ENCODE data around the gene SIRPB2. TPM values are rescaled to one million over a fixed set of nuclear protein-coding genes. Genes with fewer than 3 reads are reported as not detected.

Gene SIRPB2
- polyA plus RNA-seq, 2 of the 4 experiments (the other 2 are of a cell fraction) = not detected

GRCh38 chr20:1503564-1504227 is 12.5 kb upstream of the SIRPB2 start (continued):
- TF ChIP-seq RAD21 (conservative IDR thresholded peaks at IDR 0.05 in 1 of 2, IDR thresholded peaks at IDR 0.05 in 1 of 2) = peak; percentile 98 to 99
- TF ChIP-seq ZC3H11A (IDR thresholded peaks at IDR 0.05) = no peak
- no peak for TF ChIP-seq GATA3 (IDR thresholded peaks at IDR 0.05; ENCODE audit: borderline replicate concordance)
- no peak for TF ChIP-seq CHD4 (IDR thresholded peaks at IDR 0.05; ENCODE audit: borderline replicate concordance)
- no peak for TF ChIP-seq KDM1A (IDR thresholded peaks at IDR 0.05; ENCODE audit: low read depth)
- no peak for TF ChIP-seq PHF8 (IDR thresholded peaks at IDR 0.05; ENCODE audit: borderline replicate concordance, low read depth)
- TF ChIP-seq HOXB5 (CRISPR knock-in tag; IDR thresholded peaks at IDR 0.05) = no peak
- no peak for TF ChIP-seq ZNF302 (CRISPR knock-in tag; IDR thresholded peaks at IDR 0.05)
- no peak for TF ChIP-seq HOXB13 (CRISPR knock-in tag; IDR thresholded peaks at IDR 0.05; ENCODE audit: low read depth)
- TF ChIP-seq SMC3 (IDR thresholded peaks at IDR 0.05) = peak; percentile 97
- no peak for TF ChIP-seq POLR2A (IDR thresholded peaks at IDR 0.05; ENCODE audit: low read length)
- no peak for TF ChIP-seq RARB (CRISPR knock-in tag; IDR thresholded peaks at IDR 0.05)
- TF ChIP-seq HDAC2 (IDR thresholded peaks at IDR 0.05) = no peak
- TF ChIP-seq JUN (IDR thresholded peaks at IDR 0.05) = no peak
- TF ChIP-seq RNF2 (IDR thresholded peaks at IDR 0.05; ENCODE audit: borderline replicate concordance, low read depth) = no peak
- TF ChIP-seq RFX5 (IDR thresholded peaks at IDR 0.05) = no peak
- TF ChIP-seq ELK1 (IDR thresholded peaks at IDR 0.05; ENCODE audit: low read depth, low read length) = no peak
- TF ChIP-seq JUNB (IDR thresholded peaks at IDR 0.05) = no peak
- TF ChIP-seq KDM5A (IDR thresholded peaks at IDR 0.05) = no peak

- no peak overlapping the region for H3K4me2 ChIP-seq
- CTCF ChIA-PET = interaction anchor here (0.7 to 4.8 kb wide), 6 partner anchors 9 to 336 kb away, joined by 3 to 32 read pairs (median 3); partner anchors contain the start of gene NSFL1C
- ATAC-seq = no peak
These were observed 9.3 kb upstream of the SIRPB2 start for GRCh38 chr20:1500496-1500895.

More at GRCh38 chr20:1500496-1500895, 9.3 kb upstream of the SIRPB2 start:
- POLR2A ChIA-PET = no interaction called here
- Histone ChIP-seq H3K27ac (no peak overlapping the region), H3K4me1 (peaks cover 4% of the 10 kb centered on the region; the same call in 1 of the 3 replicates), H3K9me3 (peaks cover 8% of the 10 kb centered on the region; the same call in 1 of the 3 replicates), H3K4me3 (no peak overlapping the region)
- no peak for DNase-seq (ENCODE audit: low read depth in 1 of 2, low spot score in 1 of 2)
- 48% methylated on average over 3 of the region's 3 CpGs for WGBS (ENCODE audit: missing lambda C conversion rate)
- no peak for FAIRE-seq
- no peak for TF ChIP-seq MYC (IDR thresholded peaks at IDR 0.05; ENCODE audit: borderline replicate concordance, low read length)
- TF ChIP-seq HMGXB4 (CRISPR knock-in tag; IDR thresholded peaks at IDR 0.05; ENCODE audit: borderline replicate concordance) = no peak
- TF ChIP-seq USF2 (IDR thresholded peaks at IDR 0.05) = no peak
- TF ChIP-seq ZNF302 (CRISPR knock-in tag; IDR thresholded peaks at IDR 0.05) = no peak
- no peak for TF ChIP-seq HDAC2 (IDR thresholded peaks at IDR 0.05)
- no peak for TF ChIP-seq KDM1A (IDR thresholded peaks at IDR 0.05; ENCODE audit: low read depth)
- TF ChIP-seq POLR2AphosphoS2 (conservative IDR thresholded peaks at IDR 0.05; ENCODE audit: low read length) = no peak
- TF ChIP-seq RARB (CRISPR knock-in tag; IDR thresholded peaks at IDR 0.05) = no peak
- no peak for TF ChIP-seq TP53 (CRISPR knock-in tag; IDR thresholded peaks at IDR 0.05)
- no peak for TF ChIP-seq NPAS2 (CRISPR knock-in tag; IDR thresholded peaks at IDR 0.05; ENCODE audit: borderline replicate concordance)

Data from A549 (cell line).